ENCODE results near the gene MEIS2.

MEIS2 gene

GRCh38 chr15:36894075-36894474 is 206.3 kb downstream of the MEIS2 start:
- Mint-ChIP-seq H3K9me3 (no peaks in the 10 kb centered on the region), H3K36me3 (ENCODE audit: insufficient read depth) (no peaks in the 10 kb centered on the region), H3K27me3 (peaks cover 12 to 42% of the 10 kb centered on the region in 2 donors), H3K4me3 (no peak overlapping the region), H3K27ac (no peak overlapping the region), H3K4me1 (ENCODE audit: low read depth in 2 of 2) (no peaks in the 10 kb centered on the region)
- ATAC-seq (replicated peaks) = no peak
- no peak for DNase-seq

GRCh38 chr15:36893276-36893675 is 207.1 kb downstream of the MEIS2 start:
- no peaks in the 10 kb centered on the region for H3K9me3 Mint-ChIP-seq
- peaks cover 4% of the 10 kb centered on the region for H3K36me3 Mint-ChIP-seq (ENCODE audit: insufficient read depth)
- no peaks in the 10 kb centered on the region for H3K4me1 Mint-ChIP-seq (ENCODE audit: low read depth in 2 of 2)
- H3K4me3 Mint-ChIP-seq = no peak overlapping the region
- ATAC-seq (replicated peaks) (no peak), DNase-seq (no peak)
- H3K27me3 Mint-ChIP-seq = peaks cover 20 to 44% of the 10 kb centered on the region in 2 donors
- no peak overlapping the region for H3K27ac Mint-ChIP-seq

GRCh38 chr15:36888011-36888992 is 212.0 kb downstream of the MEIS2 start:
- peaks cover 65 to 76% of the 10 kb centered on the region in 2 donors for H3K27me3 Mint-ChIP-seq
- no peak overlapping the region for H3K4me3 Mint-ChIP-seq
- H3K4me1 Mint-ChIP-seq (ENCODE audit: low read depth in 2 of 2) = peaks cover 4 to 12% of the 10 kb centered on the region in 2 donors
- ATAC-seq (replicated peaks) (no peak), DNase-seq (no peak)
- peaks cover 0 to 8% of the 10 kb centered on the region in 2 donors for H3K9me3 Mint-ChIP-seq
- H3K36me3 Mint-ChIP-seq (ENCODE audit: insufficient read depth) = peaks cover 4% of the 10 kb centered on the region
- no peak overlapping the region for H3K27ac Mint-ChIP-seq

DNA sequence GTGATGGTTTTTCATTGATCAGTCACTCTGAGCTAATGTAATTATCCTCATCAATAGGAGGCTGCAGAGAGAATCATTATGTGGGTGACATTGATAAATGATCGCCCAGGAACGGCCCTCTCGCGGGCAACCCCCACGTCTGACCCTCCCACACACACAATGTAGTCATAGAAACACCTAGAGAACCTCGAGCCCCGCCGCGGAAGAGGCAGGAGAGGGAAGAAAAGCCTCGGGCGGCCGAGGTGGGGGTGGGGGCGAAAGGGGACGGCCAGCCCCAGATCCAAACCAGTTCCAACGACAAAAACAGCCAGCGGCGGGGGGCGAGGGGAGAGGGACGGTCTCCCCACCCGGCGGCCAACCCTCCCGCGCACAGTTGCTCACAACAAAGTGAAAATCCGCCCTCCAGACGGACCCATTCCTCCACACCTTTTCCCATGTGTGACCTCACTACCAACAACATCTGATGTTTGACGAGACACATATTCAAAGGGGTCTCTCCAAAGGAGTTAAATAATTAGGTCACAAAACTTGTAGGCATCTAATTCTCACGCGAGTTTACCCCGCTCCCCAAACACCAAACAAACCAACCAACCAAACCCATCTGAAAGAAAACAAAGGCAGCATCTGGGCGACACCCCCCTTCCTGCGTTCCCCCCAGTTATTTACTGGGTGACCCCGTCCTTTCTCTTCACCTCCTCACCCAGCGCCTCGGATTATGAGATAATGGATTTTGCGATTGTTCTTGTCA is 213.0 kb downstream of the MEIS2 start:
- Mint-ChIP-seq H3K27me3 (peaks cover 74 to 85% of the 10 kb centered on the region in 2 donors), H3K9me3 (peaks cover 0 to 8% of the 10 kb centered on the region in 2 donors), H3K27ac (no peak overlapping the region), H3K36me3 (ENCODE audit: insufficient read depth) (peaks cover 4% of the 10 kb centered on the region), H3K4me3 (peak overlapping the region in 1 of 2 donors; percentile 41), H3K4me1 (ENCODE audit: low read depth in 2 of 2) (peaks cover 4 to 12% of the 10 kb centered on the region in 2 donors)
- DNase-seq (no peak), ATAC-seq (replicated peaks) (no peak)

GRCh38 chr15:36886701-36887100 is 213.6 kb downstream of the MEIS2 start:
- ATAC-seq (replicated peaks) = no peak
- Mint-ChIP-seq H3K4me1 (ENCODE audit: low read depth in 2 of 2) (peaks cover 4 to 12% of the 10 kb centered on the region in 2 donors), H3K36me3 (ENCODE audit: insufficient read depth) (peaks cover 4% of the 10 kb centered on the region), H3K27me3 (peaks cover 81 to 92% of the 10 kb centered on the region in 2 donors), H3K27ac (no peak overlapping the region), H3K4me3 (no peak overlapping the region), H3K9me3 (peaks cover 0 to 8% of the 10 kb centered on the region in 2 donors)
- DNase-seq = no peak

- Mint-ChIP-seq H3K36me3 (ENCODE audit: insufficient read depth) (peaks cover 4% of the 10 kb centered on the region), H3K4me1 (ENCODE audit: low read depth in 2 of 2) (peaks cover 4 to 12% of the 10 kb centered on the region in 2 donors), H3K27me3 (peaks cover 86 to 97% of the 10 kb centered on the region in 2 donors), H3K27ac (no peak overlapping the region), H3K9me3 (peaks cover 0 to 8% of the 10 kb centered on the region in 2 donors), H3K4me3 (no peak overlapping the region)
- ATAC-seq (replicated peaks) (no peak), DNase-seq (no peak)
Measured at GRCh38 chr15:36886191-36886590, 214.2 kb downstream of the MEIS2 start.

DNA sequence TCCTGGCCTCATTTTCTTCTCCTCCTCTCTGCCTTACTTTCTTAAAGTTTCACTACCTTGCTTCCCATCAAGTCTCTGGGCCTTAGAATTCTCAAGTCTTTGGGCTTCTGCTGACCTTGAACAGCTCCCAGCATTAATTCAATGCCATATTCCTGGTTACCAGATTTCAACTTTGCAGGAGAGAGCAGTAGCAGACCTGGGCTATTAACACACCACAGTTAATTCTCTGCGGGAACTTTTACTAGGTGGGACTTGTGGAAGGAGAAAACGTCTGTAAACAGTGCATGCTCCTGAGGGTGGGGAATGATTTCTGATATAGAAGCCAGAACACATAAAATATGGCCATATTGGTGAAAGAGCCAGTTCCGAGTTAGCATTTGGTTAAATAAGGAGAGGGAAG is 214.6 kb downstream of the MEIS2 start:
- no peak overlapping the region for H3K4me3 Mint-ChIP-seq
- H3K4me1 Mint-ChIP-seq (ENCODE audit: low read depth in 2 of 2) = peaks cover 4 to 12% of the 10 kb centered on the region in 2 donors
- DNase-seq (no peak), ATAC-seq (replicated peaks) (no peak)
- peaks cover 91 to 100% of the 10 kb centered on the region in 2 donors for H3K27me3 Mint-ChIP-seq
- peaks cover 6% of the 10 kb centered on the region for H3K36me3 Mint-ChIP-seq (ENCODE audit: insufficient read depth)
- H3K27ac Mint-ChIP-seq = no peak overlapping the region
- H3K9me3 Mint-ChIP-seq = peaks cover 0 to 8% of the 10 kb centered on the region in 2 donors

GRCh38 chr15:36884936-36885635 is 215.3 kb downstream of the MEIS2 start:
- Mint-ChIP-seq H3K27me3 (peaks cover 95 to 100% of the 10 kb centered on the region in 2 donors), H3K27ac (no peak overlapping the region), H3K36me3 (ENCODE audit: insufficient read depth) (peaks cover 6% of the 10 kb centered on the region), H3K9me3 (peaks cover 0 to 8% of the 10 kb centered on the region in 2 donors), H3K4me3 (no peak overlapping the region), H3K4me1 (ENCODE audit: low read depth in 2 of 2) (peaks cover 4 to 12% of the 10 kb centered on the region in 2 donors)
- DNase-seq (no peak), ATAC-seq (replicated peaks) (no peak)

DNA sequence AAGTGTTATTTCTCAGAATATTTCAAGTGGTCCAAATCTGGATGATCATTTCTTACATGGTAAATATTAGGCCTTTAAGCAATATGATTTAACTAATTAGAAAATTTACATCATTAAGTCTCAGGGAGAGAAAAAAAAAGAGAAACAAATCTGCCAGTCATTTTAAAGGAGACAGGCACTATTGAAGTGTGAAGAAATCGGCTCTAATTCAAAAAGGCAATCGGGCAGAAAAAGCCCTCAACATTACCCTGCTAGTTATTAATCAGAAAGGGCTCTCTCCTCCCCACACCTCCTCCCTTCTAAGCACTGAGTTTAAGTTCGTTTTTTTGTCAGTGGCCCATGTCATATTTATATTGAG is 215.9 kb downstream of the MEIS2 start:
- DNase-seq (no peak), ATAC-seq (replicated peaks) (no peak)
- H3K27ac Mint-ChIP-seq = no peak overlapping the region
- peaks cover 4 to 12% of the 10 kb centered on the region in 2 donors for H3K4me1 Mint-ChIP-seq (ENCODE audit: low read depth in 2 of 2)
- H3K9me3 Mint-ChIP-seq = peaks cover 0 to 8% of the 10 kb centered on the region in 2 donors
- no peak overlapping the region for H3K4me3 Mint-ChIP-seq
- H3K27me3 Mint-ChIP-seq = peaks cover 97 to 100% of the 10 kb centered on the region in 2 donors
- peaks cover 6% of the 10 kb centered on the region for H3K36me3 Mint-ChIP-seq (ENCODE audit: insufficient read depth)

- peaks cover 0 to 8% of the 10 kb centered on the region in 2 donors for H3K9me3 Mint-ChIP-seq
- H3K4me1 Mint-ChIP-seq (ENCODE audit: low read depth in 2 of 2) = peaks cover 4 to 12% of the 10 kb centered on the region in 2 donors
- peaks cover 6% of the 10 kb centered on the region for H3K36me3 Mint-ChIP-seq (ENCODE audit: insufficient read depth)
- H3K27me3 Mint-ChIP-seq = peaks cover 97 to 100% of the 10 kb centered on the region in 2 donors
- peak overlapping the region in 1 of 2 donors; percentile 25 for H3K4me3 Mint-ChIP-seq
- H3K27ac Mint-ChIP-seq = no peak overlapping the region
- DNase-seq (peak; percentile 13 to 17 (median 17)), ATAC-seq (replicated peaks) (no peak)
Measured at GRCh38 chr15:36883713-36884517, 216.4 kb downstream of the MEIS2 start.

- peaks cover 9 to 11% of the 10 kb centered on the region in 2 donors for H3K4me1 Mint-ChIP-seq (ENCODE audit: low read depth in 2 of 2)
- H3K4me3 Mint-ChIP-seq = no peak overlapping the region
- peaks cover 2% of the 10 kb centered on the region for H3K36me3 Mint-ChIP-seq (ENCODE audit: insufficient read depth)
- H3K27me3 Mint-ChIP-seq = peaks cover 97 to 100% of the 10 kb centered on the region in 2 donors
- H3K27ac Mint-ChIP-seq = no peak overlapping the region
- DNase-seq (no peak), ATAC-seq (replicated peaks) (no peak)
- peaks cover under 1 to 8% of the 10 kb centered on the region in 2 donors for H3K9me3 Mint-ChIP-seq
Measured at GRCh38 chr15:36882487-36883131, 217.7 kb downstream of the MEIS2 start.

GRCh38 chr15:36882056-36882455 is 218.3 kb downstream of the MEIS2 start:
- peaks cover 9 to 12% of the 10 kb centered on the region in 2 donors for H3K4me1 Mint-ChIP-seq (ENCODE audit: low read depth in 2 of 2)
- H3K9me3 Mint-ChIP-seq = peaks cover 1 to 8% of the 10 kb centered on the region in 2 donors
- peaks cover 97 to 100% of the 10 kb centered on the region in 2 donors for H3K27me3 Mint-ChIP-seq
- no peak for ATAC-seq (replicated peaks)
- no peak overlapping the region for H3K27ac Mint-ChIP-seq
- no peak for DNase-seq
- H3K4me3 Mint-ChIP-seq = no peak overlapping the region
- H3K36me3 Mint-ChIP-seq (ENCODE audit: insufficient read depth) = peaks cover 2% of the 10 kb centered on the region
